GM18508 (cell line): ENCODE measurements around the gene FANCL.
"Not testable (repeated sequence)": the region's sequence is repeated elsewhere in the genome, so short reads cannot be mapped to it uniquely, and the experiment has no call there.

Experiments used
- ATAC-seq: cut with Tn5 transposase; IDR thresholded peaks from one replicate; pipeline ENCODE4 v1.9.1; 2021; ENCODE audit warnings: moderate number of reproducible peaks; ENCODE audit not compliant: insufficient read depth, unreplicated experiment

The FANCL gene

DNA sequence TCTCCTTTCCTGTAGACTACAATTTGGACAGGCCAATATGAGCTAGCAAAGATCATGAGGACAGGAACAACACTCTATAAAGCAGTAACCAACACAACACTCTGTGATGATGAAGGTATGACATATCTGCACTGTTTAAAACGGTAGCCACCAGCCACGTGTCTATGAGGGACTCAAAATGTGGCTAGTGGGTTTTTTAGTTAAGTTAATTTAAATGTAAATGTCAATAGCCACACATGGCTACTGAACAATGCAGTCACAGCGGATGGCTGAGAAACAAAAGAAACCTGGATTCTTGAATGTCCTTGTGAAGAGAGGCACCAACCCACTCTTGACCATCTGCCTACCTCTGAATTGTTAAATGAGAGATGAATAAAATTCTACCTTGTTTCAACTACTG is 33.9 kb downstream of the FANCL start:
- no peak for ATAC-seq

DNA sequence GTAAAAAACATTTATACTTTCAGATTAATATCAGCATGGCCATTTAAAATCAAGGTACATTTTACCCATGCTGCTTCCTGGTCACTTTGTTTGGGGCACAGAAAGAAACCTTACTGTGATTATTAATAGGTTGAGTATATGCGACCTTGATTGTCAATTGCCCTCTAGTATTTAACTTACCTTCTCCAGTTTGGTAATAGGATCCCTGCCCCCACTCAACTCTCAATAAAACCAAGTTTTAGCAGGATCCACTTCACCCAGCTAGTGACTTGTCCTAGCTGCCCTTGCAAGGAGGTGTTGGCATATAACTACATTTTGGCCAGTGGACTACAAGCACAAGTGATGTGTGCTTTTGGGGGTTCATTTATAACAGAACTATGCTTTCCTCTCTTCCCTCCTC is 34.3 kb downstream of the FANCL start:
- ATAC-seq: no peak

DNA sequence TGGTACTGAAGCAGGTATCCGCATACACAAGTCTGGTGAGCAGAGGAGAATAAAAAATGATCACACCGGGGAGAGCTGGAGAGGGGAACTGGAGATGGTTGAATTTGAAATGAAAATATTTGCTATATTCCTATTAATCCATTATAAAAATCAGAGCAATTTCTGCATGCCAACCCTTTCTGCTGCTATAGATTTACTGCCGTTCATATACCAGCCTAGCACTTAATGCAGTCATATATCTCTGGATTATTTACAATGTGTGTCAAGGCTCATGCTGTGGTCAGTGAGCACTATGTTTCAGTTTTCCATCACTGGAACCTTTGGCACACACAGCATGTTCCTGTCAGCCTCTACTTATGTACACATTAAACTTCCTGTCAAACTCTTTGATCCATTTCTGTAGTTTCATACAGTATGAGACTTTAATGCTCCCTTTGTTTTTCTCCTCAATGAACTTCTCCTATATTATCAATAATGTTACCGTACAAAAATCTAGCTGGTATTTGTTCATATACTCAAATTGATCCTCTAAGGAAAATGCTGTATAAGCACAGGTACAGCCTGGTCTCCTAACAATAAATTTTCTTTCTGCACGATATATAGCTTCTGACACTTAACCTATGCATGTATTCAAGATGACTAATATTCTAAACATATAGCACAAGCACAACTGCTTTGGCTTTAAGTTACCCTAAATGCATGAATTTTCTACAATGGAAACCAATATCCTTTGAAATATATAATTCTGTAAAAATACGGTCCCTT is 36.7 kb downstream of the FANCL start:
- no peak for ATAC-seq

DNA sequence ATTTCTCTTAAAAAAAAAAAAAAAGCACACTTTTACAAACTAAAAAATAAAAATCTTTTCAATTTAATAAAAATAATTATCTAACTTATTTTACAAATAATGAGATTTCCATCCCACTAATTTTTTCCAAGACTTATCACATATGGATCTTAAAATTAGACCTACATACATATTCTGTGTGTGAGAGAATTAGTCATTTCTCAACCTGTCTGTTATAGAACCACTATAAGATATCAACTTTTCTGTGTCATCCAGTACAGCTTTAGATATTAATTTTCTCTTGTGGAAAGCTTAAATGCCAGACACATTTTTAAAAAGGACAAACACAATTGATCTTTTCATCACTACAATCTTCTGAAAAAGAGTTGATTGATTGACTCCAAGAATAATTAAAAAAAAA is 38.1 kb downstream of the FANCL start:
- no peak for ATAC-seq

DNA sequence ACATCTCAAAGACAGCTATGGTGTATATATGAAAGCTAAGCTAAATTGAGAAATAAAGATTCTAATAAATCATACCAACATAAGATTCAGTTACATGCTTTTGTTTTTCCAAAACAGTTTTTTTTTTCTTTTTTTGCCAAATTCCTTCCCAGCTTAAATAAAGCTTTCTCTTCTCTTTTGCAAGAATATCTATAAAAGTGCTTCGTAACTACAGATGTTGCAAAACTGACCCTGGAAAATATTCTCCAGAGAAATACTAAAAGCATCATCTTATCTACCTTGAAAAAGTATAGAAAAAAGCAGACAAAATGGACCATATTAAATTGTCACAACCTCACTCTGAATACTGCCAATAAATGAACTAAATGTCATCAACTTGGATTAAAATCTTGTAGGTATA is 38.7 kb downstream of the FANCL start:
- ATAC-seq: no peak

DNA sequence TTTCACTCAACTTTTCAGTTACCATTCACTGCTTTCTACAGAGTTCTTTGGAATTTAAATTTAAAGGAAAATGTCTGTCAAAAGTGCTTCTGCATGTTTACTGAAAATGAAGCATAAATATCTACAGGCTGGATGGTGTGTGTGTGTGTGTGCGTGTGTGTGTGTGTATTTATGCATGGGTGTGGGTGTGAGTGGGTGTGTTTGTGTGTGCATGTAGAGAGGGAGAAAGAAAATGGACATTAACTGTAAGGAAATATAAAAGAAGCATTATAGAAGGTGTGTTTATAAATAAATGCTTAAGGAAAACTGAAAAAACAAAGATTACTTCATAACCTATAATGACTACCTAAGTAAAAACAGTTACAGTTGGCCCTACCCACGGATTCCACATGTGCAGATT is 43.2 kb downstream of the FANCL start:
- ATAC-seq: no peak

DNA sequence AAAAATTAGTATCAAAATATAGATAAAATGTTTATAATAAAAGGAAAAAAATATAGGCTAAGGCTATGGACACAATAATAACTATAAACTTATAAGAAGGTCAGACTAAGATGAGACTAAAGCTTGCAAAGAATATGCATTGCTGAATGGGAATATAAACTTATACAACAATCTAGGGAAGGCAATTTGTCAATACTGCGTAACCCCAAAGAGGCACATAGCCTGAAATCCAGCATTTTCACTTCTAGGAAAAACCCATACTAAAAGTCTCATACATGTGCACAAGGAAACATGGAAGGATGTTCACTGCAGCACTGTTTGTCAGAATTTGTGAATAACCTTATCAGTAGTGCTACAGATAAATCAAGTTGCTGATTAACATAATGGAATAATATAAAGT is 45.5 kb downstream of the FANCL start:
- ATAC-seq: no peak

DNA sequence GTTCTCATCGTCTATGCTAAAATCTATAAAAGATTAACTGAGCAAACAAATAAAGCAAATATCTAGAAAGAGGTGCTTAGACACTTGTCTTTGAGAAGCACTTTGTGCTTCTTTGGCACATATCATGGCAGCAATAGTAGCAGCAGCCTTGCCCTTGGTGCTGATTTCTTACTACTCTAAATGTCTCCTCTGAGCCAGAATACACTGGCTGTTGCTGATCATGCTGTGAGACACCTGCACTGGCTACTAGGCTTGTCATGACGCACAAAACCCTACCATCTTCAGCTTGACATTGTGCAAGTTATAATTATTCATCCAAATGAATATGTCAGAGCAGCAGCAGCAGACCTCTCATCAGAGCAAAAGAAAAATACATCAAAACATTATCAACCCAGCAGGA is 46.7 kb downstream of the FANCL start:
- no peak for ATAC-seq

DNA sequence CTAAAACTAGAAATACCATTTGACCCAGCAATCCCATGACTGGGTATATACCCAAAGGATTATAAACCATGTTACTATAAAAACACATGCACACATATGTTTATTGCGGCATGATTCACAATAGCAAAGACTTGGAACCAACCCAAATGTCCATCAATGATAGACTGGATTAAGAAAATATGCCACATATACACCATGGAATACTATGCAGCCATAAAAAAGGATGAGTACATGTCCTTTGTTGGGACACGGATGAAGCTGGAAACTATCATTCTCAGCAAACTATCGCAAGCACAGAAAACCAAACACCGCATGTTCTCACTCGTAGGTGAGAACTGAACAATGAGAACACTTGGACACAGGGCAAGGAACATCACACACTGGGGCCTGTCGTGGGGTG is 54.1 kb downstream of the FANCL start:
- not testable (repeated sequence) for ATAC-seq

DNA sequence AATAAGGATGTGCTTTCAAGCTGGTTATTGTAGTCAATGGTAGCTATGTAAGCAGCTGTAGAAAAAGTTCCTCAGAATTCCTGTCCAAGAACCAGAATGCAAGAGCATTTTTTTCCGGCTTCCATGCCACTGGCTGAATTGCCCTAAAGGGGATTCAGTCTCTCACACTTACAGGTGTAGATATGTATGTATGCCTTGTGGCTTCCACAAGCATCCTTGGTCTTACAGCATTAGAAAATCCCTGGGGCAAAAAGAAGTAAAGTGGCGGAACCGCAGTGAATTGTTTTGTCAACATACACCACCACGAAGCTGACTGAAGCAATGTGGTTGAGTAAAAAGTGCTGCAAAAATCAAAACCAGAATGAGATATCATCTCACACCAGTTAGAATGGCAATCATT is 54.6 kb downstream of the FANCL start:
- no peak for ATAC-seq

DNA sequence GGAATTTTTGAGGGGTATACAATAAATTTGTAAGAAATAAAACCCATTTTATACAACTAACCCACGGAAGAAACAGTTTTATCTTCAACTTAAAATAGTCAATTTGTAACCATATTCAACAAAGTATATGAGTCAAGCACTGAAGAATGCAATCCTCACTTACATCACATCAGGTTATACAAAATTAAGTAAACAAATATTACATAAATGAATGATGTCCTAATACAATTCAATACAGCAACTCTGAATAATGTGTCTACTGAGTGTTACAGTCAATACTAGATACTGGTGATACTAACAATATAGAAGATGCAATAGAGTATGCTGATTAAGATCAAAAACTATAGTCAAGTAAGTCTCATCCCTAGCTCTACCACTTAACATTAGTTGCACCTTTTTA is 58.6 kb downstream of the FANCL start:
- ATAC-seq: no peak

DNA sequence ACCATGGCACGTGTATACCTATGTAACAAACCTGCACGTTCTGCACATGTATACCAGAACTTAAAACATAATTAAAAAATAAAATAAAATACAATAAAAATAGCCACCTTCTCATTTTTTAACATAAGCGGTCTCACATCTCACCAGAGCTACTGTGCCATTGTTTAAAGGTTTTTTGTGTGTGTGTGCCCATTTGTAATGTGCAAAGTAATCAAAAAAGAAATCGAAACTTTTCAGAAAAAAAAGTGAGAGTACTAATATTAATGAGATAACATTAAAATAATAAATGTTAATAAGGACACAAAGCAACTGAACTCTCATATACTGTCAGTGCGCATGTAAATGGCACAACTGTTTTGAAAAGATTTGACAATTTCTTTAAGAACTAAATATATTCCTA is 60.5 kb downstream of the FANCL start:
- ATAC-seq: no peak

DNA sequence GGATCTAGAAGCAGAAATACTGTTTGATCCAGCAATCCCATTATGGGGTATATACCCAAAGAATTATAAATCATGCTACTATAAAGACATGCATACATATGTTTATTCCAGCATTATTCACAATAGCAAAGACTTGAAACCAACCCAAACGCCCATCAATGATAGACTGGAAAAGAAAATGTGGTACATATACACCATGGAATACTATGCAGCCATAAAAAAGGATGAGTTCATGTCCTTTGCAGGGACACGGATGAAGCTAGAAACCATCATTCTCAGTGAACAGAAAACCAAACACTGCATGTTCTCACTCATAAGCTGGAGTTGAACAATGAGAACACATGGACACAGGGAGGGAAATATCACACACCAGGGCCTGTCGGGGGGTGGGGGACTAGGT is 61.0 kb downstream of the FANCL start:
- ATAC-seq: not testable (repeated sequence)

DNA sequence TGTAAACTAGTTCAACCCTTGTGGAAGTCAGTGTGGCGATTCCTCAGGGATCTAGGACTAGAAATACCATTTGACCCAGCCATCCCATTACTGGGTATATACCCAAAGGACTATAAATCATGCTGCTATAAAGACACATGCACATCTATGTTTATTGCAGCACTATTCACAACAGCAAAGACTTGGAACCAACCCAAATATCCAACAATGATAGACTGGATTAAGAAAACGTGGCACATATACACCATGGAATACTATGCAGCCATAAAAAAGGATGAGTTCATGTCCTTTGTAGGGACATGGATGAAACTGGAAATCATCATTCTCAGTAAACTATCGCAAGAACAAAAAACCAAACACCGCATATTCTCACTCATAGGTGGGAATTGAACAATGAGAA is 63.9 kb downstream of the FANCL start:
- not testable (repeated sequence) for ATAC-seq

DNA sequence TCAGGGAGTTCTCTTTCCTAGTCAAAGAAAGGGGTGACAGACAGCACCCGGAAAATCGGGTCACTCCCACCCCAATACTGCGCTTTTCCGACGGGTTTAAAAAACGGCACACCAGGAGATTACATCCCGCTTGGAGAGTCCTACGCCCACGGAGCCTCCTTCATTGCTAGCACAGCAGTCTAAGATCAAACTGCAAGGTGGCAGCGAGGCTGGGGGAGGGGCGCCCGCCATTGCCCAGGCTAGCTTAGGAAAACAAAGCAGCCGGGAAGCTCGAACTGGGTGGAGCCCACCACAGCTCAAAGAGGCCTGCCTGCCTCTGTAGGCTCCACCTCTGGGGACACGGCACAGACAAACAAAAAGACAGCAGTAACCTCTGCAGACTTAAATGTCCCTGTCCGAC is 69.3 kb downstream of the FANCL start:
- ATAC-seq: not testable (repeated sequence)

DNA sequence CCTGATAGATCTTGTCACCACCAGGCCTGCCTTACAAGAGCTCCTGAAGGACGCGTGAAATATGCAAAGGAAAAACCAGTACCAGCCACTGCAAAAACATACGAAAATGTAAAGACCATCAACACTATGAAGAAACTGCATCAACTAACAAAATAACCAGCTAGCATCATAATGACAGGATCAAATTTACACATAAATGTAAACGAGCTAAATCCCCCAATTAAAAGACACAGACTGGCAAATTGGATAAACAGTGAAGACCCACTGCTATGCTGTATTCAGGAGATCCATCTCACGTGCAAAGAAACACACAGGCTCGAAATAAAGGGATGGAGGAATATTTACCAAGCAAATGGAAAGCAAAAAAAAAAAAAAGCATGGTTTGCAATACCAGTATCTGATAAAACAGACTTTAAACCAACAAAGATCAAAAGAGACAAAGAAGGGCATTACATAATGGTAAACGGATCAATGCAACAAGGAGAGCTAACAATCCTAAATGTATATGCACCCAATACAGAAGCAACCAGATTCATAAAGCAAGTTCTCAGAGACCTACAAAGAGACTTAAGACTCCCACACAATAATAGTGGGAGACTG is 70.7 kb downstream of the FANCL start:
- not testable (repeated sequence) for ATAC-seq

DNA sequence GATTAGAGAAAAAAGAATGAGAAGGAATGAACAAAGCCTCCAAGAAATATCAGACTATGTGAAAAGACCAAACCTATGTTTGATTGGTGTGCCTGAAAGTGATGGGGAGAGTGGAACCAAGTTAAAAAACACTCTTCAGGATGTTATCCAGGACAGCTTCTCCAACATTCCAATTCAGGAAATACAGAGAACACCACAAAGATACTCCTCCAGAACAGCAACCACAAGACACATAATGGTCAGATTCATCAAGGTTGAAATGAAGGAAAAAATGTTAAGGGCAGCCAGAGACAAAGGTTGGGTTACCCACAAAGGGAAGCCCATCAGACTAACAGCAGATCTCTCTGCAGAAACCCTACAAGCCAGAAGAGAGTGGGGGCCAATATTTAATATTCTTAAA is 71.3 kb downstream of the FANCL start:
- not testable (repeated sequence) for ATAC-seq

DNA sequence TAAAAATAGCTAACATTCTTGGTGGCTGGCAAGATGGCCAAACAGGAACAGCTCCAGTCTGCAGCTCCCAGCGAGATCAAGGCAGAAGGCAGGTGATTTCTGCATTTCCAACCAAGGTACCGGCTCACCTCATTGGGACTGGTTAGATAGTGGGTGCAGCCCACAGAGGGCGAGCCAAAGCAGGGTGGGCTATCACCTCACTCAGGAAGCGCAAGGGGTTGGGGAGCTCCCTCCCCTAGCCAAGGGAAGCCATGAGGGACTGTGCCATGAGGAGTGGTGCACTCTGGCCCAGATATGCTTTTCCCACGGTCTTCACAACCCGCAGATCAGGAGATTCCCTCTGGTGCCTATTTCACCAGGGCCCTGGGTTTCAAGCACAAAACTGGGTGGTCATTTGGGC is 73.0 kb downstream of the FANCL start:
- ATAC-seq: not testable (repeated sequence)

DNA sequence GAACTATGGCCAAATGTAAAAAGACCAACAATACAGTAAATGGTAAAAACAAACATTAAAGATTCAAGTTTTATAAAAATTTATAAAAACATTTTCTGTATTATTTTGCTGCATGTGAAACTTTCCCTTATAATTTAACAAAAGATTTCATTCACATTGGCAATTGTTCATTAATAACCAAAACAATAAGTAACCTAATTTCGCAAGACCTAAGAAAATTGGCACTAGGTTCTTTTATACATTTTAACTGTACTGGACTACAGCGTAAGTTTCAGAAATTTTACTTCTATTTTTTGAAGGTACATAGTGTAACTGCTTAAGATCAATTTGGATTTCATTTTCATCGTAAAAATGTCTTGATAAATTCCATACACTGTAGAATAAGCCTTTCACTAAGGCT is 77.2 kb downstream of the FANCL start:
- ATAC-seq: no peak

DNA sequence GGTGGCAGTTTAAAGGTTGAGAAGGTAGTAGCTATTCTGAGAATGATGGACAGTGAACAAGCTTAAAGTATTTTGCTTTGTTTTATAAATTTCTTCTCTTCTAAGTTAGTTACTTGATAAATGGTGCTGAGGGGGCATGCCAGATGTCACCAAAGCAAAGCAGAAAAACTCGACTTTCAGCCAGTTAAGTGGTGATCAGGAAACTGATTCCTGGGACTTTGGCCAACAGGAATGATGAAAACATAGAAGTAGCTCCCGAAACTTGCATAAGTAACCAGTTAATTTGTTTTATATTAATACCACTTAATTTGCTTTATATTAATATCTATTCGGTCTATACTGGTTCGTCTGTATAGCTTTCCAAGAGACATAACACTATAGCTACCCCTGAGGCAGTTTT is 82.6 kb downstream of the FANCL start:
- no peak for ATAC-seq

DNA sequence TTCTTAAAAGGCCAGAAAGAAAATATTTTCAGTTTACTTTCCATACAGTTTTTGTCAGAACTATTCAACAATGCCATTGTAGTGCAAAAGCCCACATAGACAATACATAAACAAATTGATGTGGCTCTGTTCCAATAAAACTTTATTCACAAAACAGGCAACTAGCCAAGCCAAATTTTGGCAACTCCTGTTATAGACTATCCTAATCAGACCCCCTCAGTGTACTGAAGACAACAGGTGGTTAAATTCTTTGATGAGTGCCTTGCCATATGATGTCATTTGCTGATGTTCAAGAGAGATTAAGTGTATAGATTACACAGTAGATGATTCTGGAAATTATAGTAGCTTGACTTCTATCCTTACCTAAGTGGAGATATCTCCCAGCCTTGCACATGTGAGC is 83.4 kb downstream of the FANCL start:
- no peak for ATAC-seq

DNA sequence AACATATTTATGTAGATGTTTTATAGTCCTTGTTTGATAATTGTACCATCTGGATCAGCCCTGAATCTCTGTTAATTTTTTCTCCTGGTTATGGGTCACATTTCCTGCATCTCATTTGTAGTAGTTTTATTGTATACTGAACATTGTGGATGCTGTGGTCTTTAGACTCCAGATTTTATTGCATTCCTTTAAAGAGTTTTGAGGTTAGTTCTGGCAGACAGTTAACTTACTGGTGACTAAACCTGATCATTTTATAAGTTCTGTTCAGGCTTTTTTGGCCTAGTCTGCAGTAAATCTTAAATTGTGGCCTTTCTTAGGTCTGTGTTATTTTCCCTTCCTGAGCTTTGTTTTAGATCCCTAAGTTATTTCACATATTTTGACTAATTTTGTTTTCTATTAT is 84.3 kb downstream of the FANCL start:
- ATAC-seq: no peak
